H9 (cell line): ENCODE data around the gene NOP56. TPM values are rescaled to one million over a fixed set of nuclear protein-coding genes. Genes with fewer than 3 reads are reported as not detected.

Source experiments
- DNase-seq: peaks from one replicate; pipeline ENCODE4 v3.0.0-alpha.2; 2017
- H2AFZ ChIP-seq: one replicate; pipeline ENCODE4 v1.6.1; 2013; ENCODE audit warnings: mild to moderate bottlenecking, low read length, control low read depth, moderate library complexity
- H2AK5ac ChIP-seq: 2 replicates; pipeline ENCODE4 v1.6.1; 2013; ENCODE audit warnings: low read length, control low read depth, mixed read lengths; ENCODE audit not compliant: insufficient read length
- H2BK120ac ChIP-seq: one replicate; pipeline ENCODE4 v1.6.1; 2013; ENCODE audit warnings: low read depth, mild to moderate bottlenecking, low read length, control low read depth, inconsistent platforms; ENCODE audit not compliant: poor library complexity, severe bottlenecking
- H2BK12ac ChIP-seq: 2 replicates; pipeline ENCODE4 v1.6.1; 2013; ENCODE audit warnings: low read length, control low read depth, mixed read lengths, low read depth; ENCODE audit not compliant: insufficient read length
- H2BK15ac ChIP-seq: 2 replicates; pipeline ENCODE4 v1.6.1; 2013; ENCODE audit warnings: low read depth, low read length, control low read depth
- H2BK20ac ChIP-seq: one replicate; pipeline ENCODE4 v1.6.1; 2013; ENCODE audit warnings: low read depth, mild to moderate bottlenecking, low read length, control low read depth, inconsistent platforms; ENCODE audit not compliant: poor library complexity, severe bottlenecking
- H2BK5ac ChIP-seq: 2 replicates; pipeline ENCODE4 v1.6.1; 2013; ENCODE audit warnings: low read length, control low read depth, mixed read lengths; ENCODE audit not compliant: insufficient read length
- H3K14ac ChIP-seq: 2 replicates; pipeline ENCODE4 v1.6.1; 2013; ENCODE audit warnings: low read length, control low read depth; ENCODE audit not compliant: insufficient read depth
- H3K18ac ChIP-seq: 2 replicates; pipeline ENCODE4 v1.6.1; 2013; ENCODE audit warnings: low read depth, mild to moderate bottlenecking, mixed read lengths, low read length, control low read depth; ENCODE audit not compliant: insufficient read length
- H3K23ac ChIP-seq: 2 replicates; pipeline ENCODE4 v1.6.1; 2013; ENCODE audit warnings: low read length, control low read depth, mixed read lengths, low read depth; ENCODE audit not compliant: insufficient read length
- H3K23me2 ChIP-seq: 2 replicates; pipeline ENCODE4 v1.6.1; 2013; ENCODE audit warnings: low read depth, mild to moderate bottlenecking, mixed read lengths, low read length, control low read depth; ENCODE audit not compliant: insufficient read length, poor library complexity, severe bottlenecking
- H3K27ac ChIP-seq: 2 replicates; pipeline ENCODE4 v1.5.1; 2013; ENCODE audit warnings: low read length, control low read depth, mixed read lengths, low read depth; ENCODE audit not compliant: insufficient read length
- H3K27me3 ChIP-seq: 2 replicates; pipeline ENCODE4 v1.6.1; 2013; ENCODE audit warnings: low read length, control low read depth, inconsistent platforms; ENCODE audit not compliant: insufficient read depth
- H3K4ac ChIP-seq: 2 replicates; pipeline ENCODE4 v1.6.1; 2013; ENCODE audit warnings: low read depth, mild to moderate bottlenecking, control low read depth, inconsistent platforms, low read length, moderate library complexity
- H3K4me1 ChIP-seq: 2 replicates; pipeline ENCODE4 v1.6.1; 2013; ENCODE audit warnings: low read length, control low read depth, inconsistent platforms; ENCODE audit not compliant: insufficient read depth
- H3K4me2 ChIP-seq: 2 replicates; pipeline ENCODE4 v1.6.1; 2013; ENCODE audit warnings: low read length, control low read depth, mixed read lengths; ENCODE audit not compliant: insufficient read length, insufficient read depth
- H3K56ac ChIP-seq: 2 replicates; pipeline ENCODE4 v1.6.1; 2013; ENCODE audit warnings: low read depth, mild to moderate bottlenecking, mixed read lengths, low read length, control low read depth; ENCODE audit not compliant: insufficient read length
- H3K79me1 ChIP-seq: 2 replicates; pipeline ENCODE4 v1.6.1; 2013; ENCODE audit warnings: low read depth, mild to moderate bottlenecking, moderate library complexity, low read length, control low read depth, inconsistent platforms; ENCODE audit not compliant: insufficient read depth, poor library complexity, severe bottlenecking
- H3K79me2 ChIP-seq: 2 replicates; pipeline ENCODE4 v1.6.1; 2013; ENCODE audit warnings: low read length, control low read depth, inconsistent platforms; ENCODE audit not compliant: insufficient read depth
- H3K9ac ChIP-seq: 2 replicates; pipeline ENCODE4 v1.6.1; 2013; ENCODE audit warnings: low read length, control low read depth, mixed read lengths; ENCODE audit not compliant: insufficient read length; ENCODE audit errors: extremely low read depth
- H3K9me3 ChIP-seq: one replicate; pipeline ENCODE4 v1.6.1; 2013; ENCODE audit warnings: low read depth, low read length, inconsistent platforms; ENCODE audit not compliant: control insufficient read depth
- H3T11ph ChIP-seq: one replicate; pipeline ENCODE4 v1.6.1; 2013; ENCODE audit warnings: mild to moderate bottlenecking, low read length, control low read depth, inconsistent platforms
- H4K20me1 ChIP-seq: one replicate; pipeline ENCODE4 v1.6.1; 2013; ENCODE audit not compliant: control insufficient read depth, insufficient read length, insufficient read depth
- H4K5ac ChIP-seq: 2 replicates; pipeline ENCODE4 v1.6.1; 2013; ENCODE audit warnings: low read depth, mild to moderate bottlenecking, mixed read lengths, low read length, control low read depth; ENCODE audit not compliant: insufficient read length
- H4K8ac ChIP-seq: replicated peaks from 2 replicates; pipeline ENCODE4 v1.6.1; 2013; ENCODE audit warnings: low read length, control low read depth, mixed read lengths, low read depth; ENCODE audit not compliant: insufficient read length
- H4K91ac ChIP-seq: 2 replicates; pipeline ENCODE4 v1.6.1; 2013; ENCODE audit warnings: low read depth, mild to moderate bottlenecking, moderate library complexity, mixed read lengths, low read length, control low read depth; ENCODE audit not compliant: insufficient read length
- H3K27ac Mint-ChIP-seq, 3 experiments: 2 replicates in 2 of 3; 3 replicates in 1 of 3; pipeline ENCODE4 v1.8.0; 2020 to 2021; ENCODE audit warnings: mixed read lengths in 3 of 3, mild to moderate bottlenecking in 1 of 3, moderate library complexity in 1 of 3
- H3K27me3 Mint-ChIP-seq: 2 replicates; pipeline ENCODE4 v1.8.0; 2021; ENCODE audit warnings: low read depth, mild to moderate bottlenecking, moderate library complexity, mixed read lengths
- H3K36me3 Mint-ChIP-seq, 3 experiments: 2 replicates in 2 of 3; 3 replicates in 1 of 3; pipeline ENCODE4 v1.8.0; 2020 to 2021; ENCODE audit warnings: low read depth in 3 of 3, mixed read lengths in 3 of 3; ENCODE audit not compliant: insufficient read depth in 1 of 3
- H3K4me1 Mint-ChIP-seq, 2 experiments: 2 replicates each; pipeline ENCODE4 v1.8.0; 2020; ENCODE audit warnings: mixed read lengths in 2 of 2
- H3K4me3 Mint-ChIP-seq, 2 experiments: 2 replicates in 1 of 2; 3 replicates in 1 of 2; pipeline ENCODE4 v1.8.0; 2020 to 2021; ENCODE audit warnings: mild to moderate bottlenecking in 2 of 2, mixed read lengths in 2 of 2, moderate library complexity in 1 of 2
- H3K9me3 Mint-ChIP-seq, 2 experiments: 2 replicates in 1 of 2; 3 replicates in 1 of 2; pipeline ENCODE4 v1.8.0; 2020; ENCODE audit warnings: mild to moderate bottlenecking in 2 of 2, mixed read lengths in 2 of 2, moderate library complexity in 1 of 2
- WGBS: extraction: QIAGEN DNeasy Blood & Tissue Kit; methylation state at CpG from one replicate; pipeline ENCODE4 v1.1.7; 2013; ENCODE audit warnings: missing lambda C conversion rate, low lambda C conversion rate, mixed read lengths; ENCODE audit not compliant: insufficient read length; ENCODE audit errors: extremely low coverage; 5-methylcytosine and 5-hydroxymethylcytosine counted together
- total RNA-seq: library from RNA; stranded (reverse); gene quantifications from 2 replicates; pipeline ENCODE4 v1.2.1, GENCODE V29; 2021
- TF ChIP-seq, protein P1 (sequence below): fragments of 200-600 bp; sonication (generic); conservative IDR thresholded peaks from 3 replicates; pipeline ENCODE4 v1.8.0; 2021; ENCODE audit warnings: antibody characterized with exemption, mild to moderate bottlenecking

The NOP56 gene
- total RNA-seq, 1 experiment from 2014 or later: 774 TPM

DNA sequence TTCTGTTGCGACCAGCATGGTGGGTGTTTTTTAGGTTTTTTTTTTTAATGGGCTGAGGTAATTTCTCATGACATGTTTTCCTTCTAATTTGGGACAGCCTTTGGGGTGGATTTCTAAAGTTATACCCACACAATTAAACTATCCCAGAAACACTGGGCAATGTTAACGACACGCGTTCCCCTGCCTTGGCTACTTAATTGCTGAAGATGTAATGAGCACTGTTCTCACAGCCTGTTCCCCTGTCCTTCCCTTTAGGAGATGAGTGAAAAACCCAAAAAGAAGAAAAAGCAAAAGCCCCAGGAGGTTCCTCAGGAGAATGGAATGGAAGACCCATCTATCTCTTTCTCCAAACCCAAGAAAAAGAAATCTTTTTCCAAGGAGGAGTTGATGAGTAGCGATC, 5.2 kb downstream of the NOP56 start:
- no peak overlapping the region for H3K9ac ChIP-seq
- H4K5ac ChIP-seq: no peak overlapping the region
- TF ChIP-seq, protein P1, sequence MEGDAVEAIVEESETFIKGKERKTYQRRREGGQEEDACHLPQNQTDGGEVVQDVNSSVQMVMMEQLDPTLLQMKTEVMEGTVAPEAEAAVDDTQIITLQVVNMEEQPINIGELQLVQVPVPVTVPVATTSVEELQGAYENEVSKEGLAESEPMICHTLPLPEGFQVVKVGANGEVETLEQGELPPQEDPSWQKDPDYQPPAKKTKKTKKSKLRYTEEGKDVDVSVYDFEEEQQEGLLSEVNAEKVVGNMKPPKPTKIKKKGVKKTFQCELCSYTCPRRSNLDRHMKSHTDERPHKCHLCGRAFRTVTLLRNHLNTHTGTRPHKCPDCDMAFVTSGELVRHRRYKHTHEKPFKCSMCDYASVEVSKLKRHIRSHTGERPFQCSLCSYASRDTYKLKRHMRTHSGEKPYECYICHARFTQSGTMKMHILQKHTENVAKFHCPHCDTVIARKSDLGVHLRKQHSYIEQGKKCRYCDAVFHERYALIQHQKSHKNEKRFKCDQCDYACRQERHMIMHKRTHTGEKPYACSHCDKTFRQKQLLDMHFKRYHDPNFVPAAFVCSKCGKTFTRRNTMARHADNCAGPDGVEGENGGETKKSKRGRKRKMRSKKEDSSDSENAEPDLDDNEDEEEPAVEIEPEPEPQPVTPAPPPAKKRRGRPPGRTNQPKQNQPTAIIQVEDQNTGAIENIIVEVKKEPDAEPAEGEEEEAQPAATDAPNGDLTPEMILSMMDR: no peak
- H3K23me2 ChIP-seq: peaks cover 9% of the 10 kb centered on the region
- no peak overlapping the region for H2BK15ac ChIP-seq
- H3K4me1 ChIP-seq: no peaks in the 10 kb centered on the region; the same call in 1 of the 2 replicates
- H2AFZ ChIP-seq: no peak overlapping the region
- peaks cover 3% of the 10 kb centered on the region; the same call in 1 of the 2 replicates for H3K27me3 Mint-ChIP-seq
- WGBS: no CpG with 5 or more reads among the region's 5 CpGs
- H3K27ac ChIP-seq: no peak overlapping the region
- no peak overlapping the region for H3K4me2 ChIP-seq
- no peak overlapping the region for H2BK5ac ChIP-seq
- no peak overlapping the region for H4K8ac ChIP-seq
- H3K4ac ChIP-seq: no peak overlapping the region
- H3K9me3 ChIP-seq: no peaks in the 10 kb centered on the region
- H3K4me1 Mint-ChIP-seq: peaks cover 15 to 18% of the 10 kb centered on the region in 2 experiments
- H3T11ph ChIP-seq: no peak overlapping the region
- H3K23ac ChIP-seq: no peak overlapping the region
- H3K9me3 Mint-ChIP-seq: no peaks in the 10 kb centered on the region
- peaks cover 16% of the 10 kb centered on the region for H3K79me2 ChIP-seq
- H3K27ac Mint-ChIP-seq: peak overlapping the region in 1 of 3 experiments; percentile 22; a peak in 1 of 7 replicates
- no peak overlapping the region for H2AK5ac ChIP-seq
- H2BK120ac ChIP-seq: no peak overlapping the region
- H2BK12ac ChIP-seq: no peak overlapping the region
- H3K18ac ChIP-seq: no peak overlapping the region
- no peak for DNase-seq
- peaks cover 11% of the 10 kb centered on the region for H3K79me1 ChIP-seq
- no peaks in the 10 kb centered on the region for H4K20me1 ChIP-seq
- no peak overlapping the region for H2BK20ac ChIP-seq
- no peak overlapping the region for H4K91ac ChIP-seq
- no peak overlapping the region for H3K14ac ChIP-seq
- H3K27me3 ChIP-seq: no peaks in the 10 kb centered on the region
- H3K56ac ChIP-seq: no peak overlapping the region
- peaks cover 73 to 99% (median 93%) of the 10 kb centered on the region in 3 experiments for H3K36me3 Mint-ChIP-seq
- H3K4me3 Mint-ChIP-seq: 0 out of 5 replicates have a peak overlapping the region, but pooled peaks of 1 of the 2 experiments have one; percentile 8
